Keratinocyte (primary cell): ENCODE results near the gene PIGM. TPM values are rescaled to one million over a fixed set of nuclear protein-coding genes. Genes with fewer than 3 reads are reported as not detected.
A peak's percentile ranks its signal among the peaks of the same experiment; 100 is the strongest.

ENCODE experiments used
- DNase-seq: peaks from one replicate; pipeline ENCODE4 v3.0.0-alpha.2; 2011; ENCODE audit warnings: low read depth, missing footprints, low spot score
- FAIRE-seq: peaks from 2 replicates; lab custom pipeline; 2011; peaks lifted over from hg19 to GRCh38; lab: Jason Lieb, UNC
- H2AFZ ChIP-seq: 2 replicates; pipeline ENCODE4 v1.6.0; 2012; ENCODE audit warnings: low read length, control low read depth, inconsistent platforms; ENCODE audit not compliant: control insufficient read depth
- H3K27ac ChIP-seq: 2 replicates; pipeline ENCODE4 v1.5.1; 2011; ENCODE audit warnings: low read length; ENCODE audit not compliant: control insufficient read depth, insufficient read depth
- H3K27me3 ChIP-seq: 3 replicates; pipeline ENCODE4 v1.6.0; 2011; ENCODE audit warnings: low read length; ENCODE audit not compliant: control insufficient read depth, insufficient read depth; ENCODE audit errors: extremely low read depth
- H3K36me3 ChIP-seq, 2 experiments: 2 replicates in 1 of 2; 3 replicates in 1 of 2; pipeline ENCODE4 v1.5.1; 2011; ENCODE audit warnings: low read length in 2 of 2, mild to moderate bottlenecking in 1 of 2; ENCODE audit not compliant: control insufficient read depth in 2 of 2, insufficient read depth in 2 of 2; ENCODE audit errors: extremely low read depth in 1 of 2
- H3K4me1 ChIP-seq: 3 replicates; pipeline ENCODE4 v1.5.1; 2011; ENCODE audit warnings: low read length; ENCODE audit not compliant: control insufficient read depth, insufficient read depth; ENCODE audit errors: extremely low read depth
- H3K4me2 ChIP-seq: 3 replicates; pipeline ENCODE4 v1.6.0; 2011; ENCODE audit warnings: low read depth, low read length; ENCODE audit not compliant: control insufficient read depth, insufficient read depth; ENCODE audit errors: extremely low read depth
- H3K4me3 ChIP-seq, 3 experiments: fragments of 200-600 bp in 1 of 3; sonication (generic) in 1 of 3; 2 replicates in 2 of 3; 3 replicates in 1 of 3; pipeline ENCODE4 v1.5.1; 2011 to 2016; ENCODE audit warnings: low read length in 3 of 3, mild to moderate bottlenecking in 3 of 3, control low read depth in 2 of 3, inconsistent platforms in 1 of 3, low read depth in 1 of 3, mixed read lengths in 1 of 3, mixed run types in 1 of 3, moderate library complexity in 1 of 3; ENCODE audit not compliant: control insufficient read depth in 2 of 3, insufficient read depth in 2 of 3; ENCODE audit errors: extremely low read depth in 1 of 3
- H3K79me2 ChIP-seq: 2 replicates; pipeline ENCODE4 v1.6.0; 2012; ENCODE audit warnings: low read length; ENCODE audit not compliant: control insufficient read depth, insufficient read depth
- H3K9ac ChIP-seq: 3 replicates; pipeline ENCODE4 v1.6.0; 2011; ENCODE audit warnings: low read length; ENCODE audit not compliant: control insufficient read depth, insufficient read depth; ENCODE audit errors: extremely low read depth
- H3K9me1 ChIP-seq: 3 replicates; pipeline ENCODE4 v1.6.0; 2011; ENCODE audit warnings: low read length; ENCODE audit not compliant: control insufficient read depth, insufficient read depth; ENCODE audit errors: extremely low read depth
- H3K9me3 ChIP-seq: 2 replicates; pipeline ENCODE4 v1.5.1; 2012; ENCODE audit warnings: low read depth, low read length; ENCODE audit not compliant: control insufficient read depth
- H4K20me1 ChIP-seq: 3 replicates; pipeline ENCODE4 v1.6.0; 2011; ENCODE audit warnings: low read length; ENCODE audit not compliant: control insufficient read depth, insufficient read depth; ENCODE audit errors: extremely low read depth
- CTCF ChIP-seq, 3 experiments: IDR thresholded peaks in 1 of 3; conservative IDR thresholded peaks in 1 of 3; optimal IDR thresholded peaks in 1 of 3; 2 replicates in 2 of 3; 3 replicates in 1 of 3; pipeline versions ENCODE3 to v1.5.1; 2011; ENCODE audit warnings: low read length in 3 of 3, mild to moderate bottlenecking in 3 of 3, moderate library complexity in 2 of 3, control low read depth in 1 of 3, inconsistent platforms in 1 of 3; ENCODE audit not compliant: insufficient read depth in 2 of 3; ENCODE audit errors: extremely low read depth in 1 of 3
- EZH2 ChIP-seq: IDR thresholded peaks from one replicate; pipeline ENCODE4 v1.6.1; 2012; ENCODE audit warnings: inconsistent platforms, mild to moderate bottlenecking, low read length, moderate library complexity
- dilution Hi-C: fragments of 300-500 bp; cut with MboI; formaldehyde crosslinking; loops from one replicate; pipeline ENCODE4 v1.7.0; 2020; ENCODE audit warnings: low sequenced_read_pairs; ENCODE audit not compliant: extremely low pct_ligation_motif_present
- polyA plus RNA-seq, 5 experiments: library from polyadenylated mRNA; depleted of rRNA in 3 of 5; stranded (reverse) in 3 of 5; stranded (forward) in 1 of 5; unstranded in 1 of 5; fragments of >200 nt; gene quantifications; 1 replicate in 1 of 5; 2 replicates in 3 of 5; 3 replicates in 1 of 5; pipeline versions ENCODE4 v1.2.1 to v1.2.3, GENCODE V29; 2011 to 2012; ENCODE audit warnings: missing spikeins in 2 of 5, low read depth in 1 of 5, low replicate concordance in 1 of 5

The PIGM gene
- polyA plus RNA-seq, 1 donor (not counting 4 experiments of a cell fraction or from before 2014, with no cell fraction given): 3.1 TPM

DNA sequence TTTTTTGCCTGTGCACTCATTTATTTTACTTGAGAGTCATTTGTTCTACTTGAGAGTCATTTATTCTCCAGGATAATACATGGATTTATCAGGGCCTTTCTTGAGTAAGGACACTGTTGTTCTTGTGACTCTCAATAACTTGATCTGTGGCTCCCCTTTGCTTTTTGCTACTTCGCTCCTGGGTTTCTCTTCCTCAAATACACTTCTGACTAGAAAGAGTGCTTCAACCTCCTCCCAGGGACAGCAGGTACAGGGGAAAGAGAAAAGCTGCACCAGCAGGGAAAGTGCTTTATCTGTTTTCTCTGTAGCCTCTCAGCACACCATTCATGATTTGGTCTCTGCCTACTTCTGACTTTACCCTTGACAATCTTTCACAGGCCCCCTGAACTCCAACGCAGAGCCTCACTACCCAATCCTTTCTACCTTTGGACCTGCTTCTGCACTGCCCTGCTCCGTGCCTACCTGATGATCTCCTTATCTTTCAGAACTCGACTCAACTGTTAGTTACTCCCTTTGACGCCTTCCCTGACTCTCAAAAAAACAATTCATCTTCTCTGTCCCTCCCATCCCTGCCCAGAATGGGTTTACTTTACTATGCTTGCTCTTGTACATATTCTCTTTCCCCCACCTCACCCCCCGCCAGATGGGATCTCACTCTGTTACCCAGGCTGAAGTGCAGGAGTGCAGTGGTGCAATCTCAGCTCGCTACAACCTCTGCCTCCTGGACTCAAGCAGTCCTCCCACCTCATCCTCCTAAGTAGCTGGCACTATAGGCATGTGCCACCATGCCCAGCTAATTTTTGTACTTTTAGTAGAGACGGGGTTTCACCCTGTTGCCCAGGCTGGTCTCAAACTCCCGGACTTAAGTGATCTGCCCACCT, 15.6 kb upstream of the PIGM start:
- no peak overlapping the region for H3K9ac ChIP-seq
- H3K79me2 ChIP-seq: no peaks in the 10 kb centered on the region
- no peak overlapping the region for H3K4me3 ChIP-seq
- DNase-seq: no peak
- no peaks in the 10 kb centered on the region for H3K9me3 ChIP-seq
- FAIRE-seq: no peak
- TF ChIP-seq CTCF (optimal IDR thresholded peaks at IDR 0.05 in 1 of 3, IDR thresholded peaks at IDR 0.05 in 1 of 3, conservative IDR thresholded peaks at IDR 0.05 in 1 of 3; ENCODE audit: extremely low read depth in 1 of 3, insufficient read depth in 2 of 3, low read length in 3 of 3): no peak
- TF ChIP-seq EZH2: no peak
- no peaks in the 10 kb centered on the region for H4K20me1 ChIP-seq
- peaks cover 25% of the 10 kb centered on the region for H3K27me3 ChIP-seq
- no peak overlapping the region for H3K27ac ChIP-seq
- no peaks in the 10 kb centered on the region for H3K36me3 ChIP-seq
- H3K4me1 ChIP-seq: no peaks in the 10 kb centered on the region
- H2AFZ ChIP-seq: no peak overlapping the region
- H3K4me2 ChIP-seq: peak overlapping the region; percentile 51
- H3K9me1 ChIP-seq: no peaks in the 10 kb centered on the region
- dilution Hi-C loops: loop anchor here (25.0 kb wide), 1 partner anchor 260 kb away; the partner anchor contains the start of gene DUSP23

DNA sequence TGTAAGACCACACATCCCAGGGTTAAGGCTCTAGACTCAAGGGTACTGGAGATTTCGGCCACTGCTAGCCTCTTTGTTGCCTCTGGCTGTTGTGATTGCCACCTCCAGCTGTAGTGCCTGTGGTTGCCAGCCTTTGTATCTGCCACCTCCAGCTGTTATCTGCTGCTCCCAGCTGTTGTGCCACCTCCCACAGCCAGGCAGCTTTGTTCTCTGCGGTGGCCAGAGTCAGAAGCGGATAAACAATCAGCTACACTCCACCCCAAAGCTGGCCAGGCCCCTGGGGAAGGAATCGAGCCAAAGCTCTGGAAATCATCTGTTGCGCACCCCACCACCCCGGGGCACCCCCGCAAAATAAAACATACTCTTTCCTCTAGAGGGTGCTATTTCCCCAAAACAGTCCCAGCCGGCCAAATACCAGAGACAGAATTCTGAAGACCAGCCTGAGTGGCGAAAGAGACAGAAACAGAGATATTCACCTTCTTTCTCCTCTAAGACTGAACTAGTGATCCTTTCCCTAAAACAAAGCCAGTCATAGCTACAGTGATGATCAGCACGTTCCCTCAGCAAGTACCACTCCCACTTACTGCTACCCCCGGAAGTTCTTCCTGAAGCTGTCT, 14.8 kb upstream of the PIGM start:
- peak; percentile 69 for FAIRE-seq
- peak overlapping the region; percentile 51 for H3K4me2 ChIP-seq

More for the DNA sequence above, 14.8 kb upstream of the PIGM start:
- Histone ChIP-seq H4K20me1 (no peaks in the 10 kb centered on the region), H3K4me3 (no peak overlapping the region), H3K9ac (no peak overlapping the region), H3K27me3 (peaks cover 23% of the 10 kb centered on the region), H3K79me2 (no peaks in the 10 kb centered on the region), H3K9me1 (no peaks in the 10 kb centered on the region), H3K9me3 (no peaks in the 10 kb centered on the region), H3K4me1 (no peaks in the 10 kb centered on the region), H3K27ac (no peak overlapping the region), H3K36me3 (no peaks in the 10 kb centered on the region), H2AFZ (no peak overlapping the region)
- TF ChIP-seq CTCF (optimal IDR thresholded peaks at IDR 0.05 in 1 of 3, IDR thresholded peaks at IDR 0.05 in 1 of 3, conservative IDR thresholded peaks at IDR 0.05 in 1 of 3; ENCODE audit: extremely low read depth in 1 of 3, insufficient read depth in 2 of 3, low read length in 3 of 3): peak; percentile 57 to 64 (median 62)
- peak; percentile 36 for TF ChIP-seq EZH2
- no peak for DNase-seq
- dilution Hi-C loops: loop anchor here (25.0 kb wide), 1 partner anchor 259 kb away; the partner anchor contains the start of gene DUSP23
